Fibroblast of skin of scalp (primary cell): ENCODE data around the gene CHPF.

Experiments
- DNase-seq: peaks from one replicate; pipeline ENCODE4 v3.0.0-alpha.2; 2013

The CHPF gene

DNA sequence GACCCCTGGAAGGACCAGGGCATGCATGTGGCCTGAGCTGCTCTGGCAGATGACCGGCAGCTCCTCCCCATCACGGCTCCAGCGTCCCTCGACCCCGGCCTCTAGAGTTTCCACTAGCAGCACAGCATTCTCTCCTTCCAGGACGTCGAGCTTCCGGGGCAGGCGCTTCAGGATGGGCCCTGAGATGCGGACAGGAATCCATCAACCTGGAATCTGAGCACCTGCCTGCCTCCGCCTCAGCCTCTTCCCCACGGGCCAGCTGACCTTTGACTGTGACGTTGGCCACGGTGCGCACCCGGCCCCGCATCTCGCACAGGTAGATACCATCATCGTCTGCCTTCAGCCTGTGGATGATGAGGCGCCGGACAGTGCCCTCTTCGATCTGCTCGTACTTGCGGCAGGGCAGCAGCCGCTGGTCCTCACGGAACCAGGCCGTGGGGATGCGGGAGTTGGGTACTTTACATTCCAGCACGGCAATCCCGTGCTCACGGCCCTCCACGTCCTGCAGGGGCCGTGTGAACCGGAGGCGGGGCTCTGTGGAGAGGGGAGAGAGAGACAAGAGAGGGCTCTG, 24.3 kb upstream of the CHPF start:
- DNase-seq = no peak

DNA sequence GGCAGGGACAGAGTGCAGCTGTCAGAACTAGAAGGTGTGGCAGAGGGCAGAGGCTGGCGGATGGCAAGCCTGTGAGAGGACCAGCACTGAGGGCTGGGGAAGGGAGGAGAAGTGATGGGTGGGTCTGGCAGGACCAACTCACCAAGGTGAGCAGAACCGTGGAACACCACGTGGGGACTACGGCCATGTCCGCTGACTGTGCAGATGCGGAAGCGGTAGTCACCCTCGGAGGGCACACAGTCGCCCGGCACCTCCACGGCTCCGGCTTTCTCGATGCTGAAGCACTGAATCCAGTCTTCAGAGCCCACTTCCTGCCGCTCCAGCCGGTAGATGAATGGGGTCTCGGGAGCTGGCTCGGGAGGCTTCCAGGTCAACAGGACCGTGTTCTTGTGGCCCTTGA, 23.5 kb upstream of the CHPF start:
- DNase-seq = no peak

DNA sequence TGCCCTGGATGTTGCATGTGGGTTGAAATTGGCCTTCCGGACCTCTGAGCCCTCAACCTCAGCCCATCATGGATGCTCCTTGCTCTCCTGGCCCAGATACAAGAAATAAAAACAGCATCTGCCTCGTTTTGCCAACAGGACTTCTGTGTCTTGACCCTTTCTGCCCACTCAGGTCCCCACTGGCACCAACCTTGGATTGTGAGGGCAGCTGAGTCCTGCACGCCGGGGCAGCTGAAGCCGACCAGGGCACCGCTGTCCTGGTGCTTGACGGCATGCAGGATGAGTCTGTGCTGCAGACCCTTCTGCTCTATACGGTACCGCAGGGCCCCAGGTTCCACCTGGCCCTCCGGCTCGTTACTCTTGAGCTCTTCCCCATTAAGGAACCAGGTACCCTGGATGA, 23.0 kb upstream of the CHPF start:
- no peak for DNase-seq

DNA sequence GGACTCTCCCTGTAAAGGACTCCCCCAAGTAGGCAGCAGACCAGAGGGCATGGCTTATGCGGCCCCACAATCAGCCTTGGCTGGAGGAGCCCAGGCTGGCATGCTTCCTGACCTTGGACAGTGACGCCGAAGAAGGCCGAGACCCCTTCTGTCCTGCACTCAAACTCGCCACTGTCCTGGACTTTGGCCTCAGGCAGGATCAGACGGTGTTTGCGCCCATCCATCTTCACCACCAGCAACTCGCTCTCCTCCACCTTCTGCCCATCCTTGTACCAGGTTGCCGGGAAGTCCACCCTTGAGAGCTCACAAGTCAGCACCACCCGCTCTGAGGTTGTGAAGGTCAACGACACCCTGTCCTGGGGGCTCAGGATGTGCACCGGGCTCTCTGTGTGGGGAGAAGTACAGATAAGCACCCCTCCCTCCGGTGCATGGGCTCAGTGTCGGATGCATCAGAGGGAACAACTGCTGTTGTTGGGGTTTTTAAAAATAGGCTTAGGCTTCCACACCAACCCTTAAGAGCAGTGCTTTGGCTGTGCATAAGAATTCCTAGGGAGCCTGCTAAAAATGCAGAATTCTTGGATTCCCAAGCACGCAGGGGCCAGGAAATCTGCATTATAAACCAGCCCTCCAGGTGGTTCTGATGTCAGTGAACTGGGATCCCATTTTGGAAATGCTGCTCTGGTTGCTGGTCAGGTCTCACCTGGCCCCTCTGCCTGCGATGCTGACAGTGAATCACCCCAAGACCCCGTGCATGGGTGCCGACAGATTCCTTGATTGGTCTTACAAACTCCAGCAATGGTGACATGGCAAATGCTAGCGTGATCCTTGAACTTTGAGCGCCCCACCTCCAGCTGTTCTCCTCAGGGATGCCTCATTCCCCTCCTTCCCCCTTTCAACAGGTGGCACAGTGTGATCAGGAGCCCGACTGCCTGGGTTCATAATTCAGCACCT, 21.8 kb upstream of the CHPF start:
- no peak for DNase-seq

DNA sequence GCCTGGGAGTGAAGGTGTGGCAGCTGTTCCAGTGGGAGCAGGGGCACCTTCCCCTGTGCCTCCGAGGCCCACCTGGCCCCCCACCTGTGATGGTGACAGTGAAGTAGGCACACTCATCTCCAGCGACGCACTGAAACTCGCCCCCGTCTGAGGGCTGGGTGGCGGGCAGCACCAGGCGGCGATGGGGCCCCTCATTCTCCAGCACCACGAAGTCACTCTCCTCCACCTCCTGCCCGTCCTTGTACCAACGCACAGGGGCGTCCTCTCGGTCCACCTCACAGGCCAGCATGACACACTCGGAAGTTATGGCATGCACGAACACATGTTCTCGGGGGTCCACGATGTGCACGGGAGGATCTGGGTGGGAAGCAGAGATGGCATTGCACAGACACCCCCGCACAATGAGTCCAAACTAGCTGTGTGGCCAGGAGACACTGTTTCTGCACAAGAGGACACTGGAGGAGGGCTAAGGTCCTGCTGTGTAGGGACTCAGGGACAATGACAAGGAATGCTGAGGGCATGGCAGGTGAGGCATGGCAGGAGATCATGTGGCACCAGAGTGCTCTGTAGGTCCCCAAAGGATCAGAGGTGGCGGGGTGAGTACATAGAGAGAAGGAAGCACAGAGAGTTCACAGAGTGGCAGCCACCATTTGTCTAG, 19.8 kb upstream of the CHPF start:
- DNase-seq = no peak

DNA sequence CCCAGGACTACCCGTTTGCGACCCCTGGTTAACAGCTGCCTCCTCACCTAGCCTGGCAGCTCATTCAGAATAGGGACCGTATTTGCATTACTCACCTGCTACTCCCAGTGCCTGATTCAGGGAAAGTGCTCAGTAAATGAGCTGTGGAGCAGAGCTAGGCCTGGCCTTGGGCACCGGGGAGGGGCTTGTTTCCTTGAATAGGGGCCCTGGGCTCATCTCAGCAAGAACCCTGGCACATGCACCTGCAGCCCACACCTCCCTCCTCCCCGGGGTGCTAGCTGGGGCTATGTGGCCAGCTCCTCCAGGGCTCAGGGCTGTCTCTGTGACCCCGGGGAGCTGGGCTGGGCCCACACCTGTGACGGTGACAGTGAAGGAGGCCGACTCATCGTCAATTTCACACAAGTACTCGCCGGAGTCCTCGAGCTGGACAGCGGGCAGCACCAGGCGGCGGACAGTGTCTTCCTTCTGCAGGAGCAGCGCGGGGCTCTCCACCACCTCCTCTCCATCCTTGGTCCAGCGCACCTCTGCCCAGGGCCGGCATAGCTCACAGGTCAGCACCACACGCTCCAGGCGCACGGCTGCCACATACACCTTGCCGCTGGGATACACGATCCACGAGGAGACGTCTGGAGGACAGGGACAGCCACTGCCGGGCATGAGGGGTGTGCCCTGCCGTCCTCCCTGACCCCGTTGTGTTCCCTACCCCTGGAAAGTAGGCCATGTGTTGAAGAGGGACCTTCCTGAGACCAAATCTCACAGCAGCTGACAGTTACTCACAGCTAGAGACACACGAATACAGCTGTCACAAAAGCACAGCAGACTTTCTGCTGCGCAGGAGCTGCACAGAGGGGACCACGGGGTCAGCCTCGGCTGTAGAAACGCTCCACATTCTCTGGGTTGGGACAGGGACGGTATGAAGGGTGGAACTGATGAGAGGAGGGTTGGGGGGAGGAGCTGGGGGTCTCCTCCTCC, 18.7 kb upstream of the CHPF start:
- no peak for DNase-seq

DNA sequence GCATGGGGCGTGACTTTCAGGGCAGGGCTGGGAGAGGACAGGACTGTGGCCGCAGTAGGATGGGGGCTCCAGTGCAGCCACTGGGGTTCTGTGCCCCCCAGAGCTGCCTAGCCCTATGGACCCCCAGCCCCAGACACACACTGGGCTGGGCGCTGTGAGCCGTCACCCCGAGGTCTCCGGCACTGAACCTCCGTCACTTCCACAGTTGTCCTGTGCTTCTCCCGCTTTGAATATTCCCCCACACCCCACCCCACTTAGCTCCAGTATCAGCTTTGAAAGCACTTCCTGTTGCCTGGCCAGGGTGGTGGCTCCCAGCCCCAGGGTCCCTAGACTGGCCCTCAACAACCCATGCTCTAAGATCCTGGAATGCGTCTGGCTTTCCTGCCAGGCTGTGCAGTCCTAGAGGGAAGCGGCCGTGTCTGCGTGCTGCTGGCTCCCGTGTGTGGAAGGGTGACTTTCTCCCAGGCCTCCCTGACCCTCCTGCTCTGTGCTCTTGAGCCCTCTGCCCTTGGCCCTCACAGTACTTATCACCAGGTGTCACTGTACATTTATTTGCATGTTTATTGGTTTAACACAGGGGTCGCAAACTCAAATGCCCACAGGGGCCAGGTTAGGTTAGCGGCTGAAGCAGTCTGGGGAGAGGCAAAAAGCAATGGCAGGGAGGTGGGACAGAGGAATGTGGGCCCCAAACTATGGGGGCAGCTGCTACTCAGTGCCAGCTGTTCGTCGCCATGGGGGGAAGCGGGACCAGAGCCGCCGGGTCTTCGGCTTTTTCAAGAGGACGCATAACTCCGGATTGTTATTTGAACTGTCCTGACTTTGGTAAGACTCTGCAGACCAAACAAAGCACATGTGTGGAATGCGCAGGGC, 17.8 kb upstream of the CHPF start:
- no peak for DNase-seq

DNA sequence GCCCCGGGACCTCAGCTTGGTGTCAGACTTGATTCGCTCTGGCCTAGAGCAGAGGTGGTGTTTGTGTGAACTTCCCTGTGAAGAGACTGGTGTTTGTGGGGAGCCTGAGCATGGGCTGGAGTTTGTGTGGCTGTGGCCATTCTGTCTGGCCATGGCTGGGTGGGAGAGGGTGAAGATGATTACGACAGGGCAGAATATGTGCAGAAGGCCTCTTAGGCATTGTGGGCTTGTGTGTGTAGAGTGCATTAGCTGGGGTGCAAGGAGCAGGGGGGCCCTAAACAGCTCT, 17.2 kb upstream of the CHPF start:
- DNase-seq = no peak

DNA sequence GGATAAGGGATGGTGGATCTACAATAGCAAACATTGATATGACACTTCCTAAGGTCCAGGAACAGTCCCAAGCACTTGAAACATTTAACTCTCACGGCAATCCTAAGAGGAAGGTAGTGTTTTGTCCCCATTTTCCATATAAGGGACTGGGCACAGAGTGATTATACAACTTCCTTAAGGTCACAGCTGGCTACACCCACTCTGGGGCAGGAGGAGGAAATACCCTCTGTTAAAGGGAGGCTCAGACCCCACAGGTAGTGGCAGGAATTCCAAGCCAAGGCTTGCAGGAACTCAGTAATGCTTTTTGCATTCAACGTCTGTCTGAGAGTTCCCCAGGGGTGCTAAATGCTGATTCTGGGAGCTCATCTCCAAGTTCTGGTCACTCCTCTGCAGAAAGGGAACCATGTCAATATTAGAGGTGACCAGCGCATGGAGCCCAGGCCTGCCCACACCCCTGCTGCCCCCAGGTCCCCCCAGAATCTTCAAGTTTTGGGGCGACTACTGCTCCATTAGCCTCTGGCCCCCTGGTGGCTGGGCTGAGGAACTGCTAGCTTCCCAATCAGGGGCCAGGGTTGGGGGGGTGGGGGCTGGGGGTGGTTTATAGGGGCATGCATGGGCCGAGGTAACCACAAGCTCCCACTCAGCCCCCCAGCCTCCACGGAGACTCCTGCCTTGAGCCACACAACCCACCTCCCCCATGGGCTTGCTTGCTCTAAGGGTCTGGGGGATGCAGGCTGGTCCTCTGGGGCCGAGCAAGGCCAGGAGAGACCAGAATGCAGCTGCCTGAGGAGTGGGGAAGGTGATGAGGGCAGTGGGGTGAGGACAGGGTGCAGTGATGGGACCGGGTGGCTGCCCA, 16.7 kb upstream of the CHPF start:
- DNase-seq = no peak

DNA sequence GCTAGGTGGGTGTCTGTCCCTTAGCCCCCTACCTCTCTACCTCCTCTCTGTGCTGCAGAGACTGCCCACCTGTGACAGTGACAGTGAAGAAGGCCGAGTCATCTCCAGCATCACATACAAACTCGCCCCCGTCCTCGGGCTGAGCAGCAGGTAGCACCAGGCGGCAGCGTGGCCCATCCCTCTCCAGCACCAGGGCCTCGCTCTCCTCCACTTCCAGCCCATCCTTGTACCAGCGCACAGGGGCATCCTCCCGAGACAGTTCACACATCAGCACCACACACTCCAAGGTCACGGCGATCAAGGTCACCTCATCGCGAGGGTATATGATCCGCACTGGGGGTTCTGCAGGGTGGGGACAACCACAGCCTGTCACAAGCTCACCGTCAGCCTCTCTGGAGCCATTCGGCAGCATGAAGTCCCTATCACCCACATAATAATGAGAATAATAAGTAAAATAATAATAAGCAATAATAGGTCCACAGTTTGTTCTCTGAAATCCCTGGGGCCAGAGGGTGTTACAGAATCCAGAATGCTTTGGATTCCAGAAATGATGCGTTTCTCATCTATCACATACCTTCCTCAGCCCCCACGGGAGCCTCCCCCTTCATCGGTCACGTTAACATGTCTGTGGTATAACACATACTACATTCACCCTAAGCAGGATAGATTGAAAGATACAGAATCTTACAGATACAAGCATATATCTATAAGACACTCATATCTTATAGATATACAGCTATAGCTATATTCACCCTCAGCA, 15.7 kb upstream of the CHPF start:
- DNase-seq = peak; percentile 57

DNA sequence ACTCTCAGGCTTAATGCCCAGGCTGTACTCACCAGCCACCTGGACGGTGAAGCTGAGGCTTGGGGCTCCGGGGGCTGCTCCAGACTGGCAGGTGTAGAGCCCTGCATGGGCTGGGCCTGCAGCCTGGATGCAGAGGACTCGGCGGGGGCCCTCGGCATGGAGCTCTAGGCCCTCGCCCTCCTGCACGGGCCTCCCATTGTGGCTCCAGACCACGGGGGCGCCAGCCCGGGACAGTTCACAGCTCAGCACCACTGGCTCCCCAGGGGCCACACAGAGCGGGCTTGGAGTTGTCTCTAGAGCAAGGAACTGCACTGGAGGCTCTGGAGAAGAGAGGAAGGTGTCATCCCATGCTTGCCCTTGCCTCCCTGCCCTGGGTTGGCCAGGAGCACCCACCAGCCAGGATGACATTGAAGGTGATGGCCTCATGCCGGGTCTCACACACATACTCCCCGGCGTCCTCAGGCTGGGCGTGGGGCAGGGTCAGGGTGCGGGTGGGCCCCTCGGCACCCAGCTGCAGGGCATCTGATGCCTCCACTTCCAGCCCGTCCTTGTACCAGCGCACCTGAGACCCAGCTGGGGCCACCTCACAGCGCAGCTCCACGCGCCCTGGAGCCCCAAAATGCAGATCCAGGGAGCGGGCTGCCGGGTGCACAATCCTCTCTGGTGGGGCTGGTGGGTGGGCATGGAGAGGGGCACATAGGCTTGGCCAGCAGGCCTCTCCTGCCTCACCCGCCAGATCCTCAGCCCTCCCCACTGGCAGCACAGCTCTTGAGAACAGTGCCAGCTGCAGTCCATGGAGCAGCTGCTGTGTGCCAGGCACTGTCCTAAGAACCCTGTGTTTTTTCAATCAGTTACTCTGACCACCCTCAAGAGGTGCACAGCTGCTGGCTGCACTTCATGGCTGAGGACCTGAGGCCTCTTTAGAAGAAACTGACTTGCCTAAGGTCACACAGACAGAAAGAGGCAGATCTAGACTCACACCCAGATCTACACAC, 14.5 kb upstream of the CHPF start:
- no peak for DNase-seq

DNA sequence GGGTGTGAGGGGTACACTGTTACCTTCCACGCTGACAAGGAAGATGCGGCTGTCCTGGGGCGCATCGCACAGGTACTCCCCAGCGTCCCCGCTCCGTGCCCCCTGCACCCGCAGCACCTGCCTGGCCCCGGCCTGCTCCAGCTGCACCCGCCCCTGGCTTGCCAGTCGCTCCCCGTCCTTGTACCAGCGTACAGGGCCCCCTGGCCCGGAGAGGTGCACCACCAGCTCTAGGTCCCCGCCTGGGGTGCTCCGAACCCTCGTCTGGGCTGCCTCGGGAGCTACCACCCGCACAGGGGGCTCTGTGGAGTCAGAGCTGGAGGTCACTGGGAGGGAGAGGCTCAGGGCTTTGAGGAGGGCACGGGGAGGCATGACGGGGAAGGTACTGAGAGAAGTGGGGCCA, 13.7 kb upstream of the CHPF start:
- no peak for DNase-seq

DNA sequence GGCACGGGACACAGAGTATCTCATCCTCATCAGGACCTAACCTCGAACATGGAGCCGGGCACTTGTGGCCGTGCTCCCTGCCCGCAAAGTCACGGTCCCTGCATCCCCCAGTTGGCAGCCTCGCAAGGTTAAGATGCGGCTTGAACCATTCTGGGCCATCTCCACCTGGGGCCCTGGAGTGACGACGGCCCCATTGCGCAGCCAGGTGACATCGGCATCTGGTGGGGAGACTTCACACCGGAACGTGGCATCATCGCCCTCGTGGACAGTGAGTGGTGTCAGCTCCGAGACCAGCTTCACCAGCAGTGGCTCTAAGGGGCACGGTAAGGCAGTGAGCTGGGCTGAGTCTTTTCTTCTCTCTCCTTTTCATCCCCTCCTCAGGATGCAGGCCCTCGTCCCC, 12.8 kb upstream of the CHPF start:
- no peak for DNase-seq

DNA sequence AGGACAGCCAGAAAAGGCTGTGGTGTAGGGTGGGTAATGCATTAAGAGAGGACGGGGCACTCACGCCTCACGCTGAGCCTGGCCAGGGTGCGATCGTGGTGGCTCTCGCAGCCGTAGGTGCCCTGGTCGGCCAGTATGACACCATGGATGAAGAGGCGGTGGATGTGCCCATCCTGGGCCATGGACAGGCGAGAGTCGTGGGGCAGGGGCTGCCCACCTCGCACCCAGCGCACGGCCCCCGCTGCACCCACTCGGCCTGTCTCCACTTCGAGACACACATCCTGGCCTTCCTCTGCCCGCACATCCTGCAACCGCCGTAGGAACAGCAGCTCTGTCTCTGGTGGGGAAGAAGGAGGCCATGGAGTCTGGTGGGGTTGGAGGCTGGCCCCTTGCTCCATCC, 12.3 kb upstream of the CHPF start:
- DNase-seq = no peak

DNA sequence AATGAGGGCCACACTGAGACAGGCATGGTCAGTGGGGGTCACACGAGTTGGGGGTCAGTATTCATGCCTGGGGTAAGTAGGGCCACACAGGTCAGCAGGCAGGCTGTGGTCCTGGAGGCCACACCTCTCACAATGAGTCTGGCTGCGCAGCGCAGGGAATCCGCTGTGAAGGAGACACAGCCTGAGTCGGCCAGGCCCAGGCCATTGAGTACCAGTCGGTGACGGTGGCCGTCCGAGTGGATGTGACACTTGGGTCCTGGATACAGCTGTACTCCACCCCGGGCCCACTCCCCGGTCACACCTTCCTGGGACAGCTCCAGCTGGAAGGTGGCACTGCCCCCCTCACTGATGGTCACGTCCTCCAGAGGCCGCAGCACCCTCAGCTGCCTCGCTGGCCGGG, 10.7 kb upstream of the CHPF start:
- DNase-seq = no peak

DNA sequence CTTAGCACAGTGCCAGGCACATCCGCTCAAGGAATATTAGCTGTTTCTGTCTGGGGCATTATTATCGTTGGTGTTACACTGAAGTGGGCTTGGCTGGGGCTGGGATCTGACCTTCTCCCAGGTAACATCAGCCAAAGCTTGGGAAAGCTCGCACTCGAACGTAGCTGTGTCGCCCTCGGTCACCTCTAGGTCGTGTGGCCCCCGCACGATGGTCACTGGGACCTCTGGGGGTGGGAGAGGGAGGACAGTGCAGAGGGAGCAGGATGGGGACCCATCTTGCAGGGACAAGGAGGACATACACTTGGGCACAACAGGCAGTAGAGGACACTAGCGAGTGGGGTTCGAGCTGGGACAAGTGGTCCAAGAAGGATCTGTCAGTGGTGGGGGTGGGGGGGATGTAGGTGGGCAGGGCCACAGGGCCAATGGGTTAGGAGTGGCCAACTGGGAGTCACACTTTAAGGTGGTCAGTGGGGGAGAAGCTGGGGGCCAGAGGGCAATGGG, 9.9 kb upstream of the CHPF start:
- DNase-seq = no peak

DNA sequence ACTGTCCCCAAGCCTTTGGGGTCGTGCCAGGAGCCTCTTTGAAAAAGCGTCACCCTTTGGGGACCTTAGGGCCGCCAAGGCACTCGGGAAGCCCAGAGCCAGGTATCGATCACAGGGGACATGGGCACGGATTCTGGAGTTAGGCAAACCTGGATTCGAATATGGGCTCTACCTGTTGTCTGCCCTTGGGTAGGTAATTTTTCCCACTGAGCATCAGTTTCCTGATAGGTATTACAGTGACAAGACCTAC, 9.5 kb upstream of the CHPF start:
- no peak for DNase-seq

DNA sequence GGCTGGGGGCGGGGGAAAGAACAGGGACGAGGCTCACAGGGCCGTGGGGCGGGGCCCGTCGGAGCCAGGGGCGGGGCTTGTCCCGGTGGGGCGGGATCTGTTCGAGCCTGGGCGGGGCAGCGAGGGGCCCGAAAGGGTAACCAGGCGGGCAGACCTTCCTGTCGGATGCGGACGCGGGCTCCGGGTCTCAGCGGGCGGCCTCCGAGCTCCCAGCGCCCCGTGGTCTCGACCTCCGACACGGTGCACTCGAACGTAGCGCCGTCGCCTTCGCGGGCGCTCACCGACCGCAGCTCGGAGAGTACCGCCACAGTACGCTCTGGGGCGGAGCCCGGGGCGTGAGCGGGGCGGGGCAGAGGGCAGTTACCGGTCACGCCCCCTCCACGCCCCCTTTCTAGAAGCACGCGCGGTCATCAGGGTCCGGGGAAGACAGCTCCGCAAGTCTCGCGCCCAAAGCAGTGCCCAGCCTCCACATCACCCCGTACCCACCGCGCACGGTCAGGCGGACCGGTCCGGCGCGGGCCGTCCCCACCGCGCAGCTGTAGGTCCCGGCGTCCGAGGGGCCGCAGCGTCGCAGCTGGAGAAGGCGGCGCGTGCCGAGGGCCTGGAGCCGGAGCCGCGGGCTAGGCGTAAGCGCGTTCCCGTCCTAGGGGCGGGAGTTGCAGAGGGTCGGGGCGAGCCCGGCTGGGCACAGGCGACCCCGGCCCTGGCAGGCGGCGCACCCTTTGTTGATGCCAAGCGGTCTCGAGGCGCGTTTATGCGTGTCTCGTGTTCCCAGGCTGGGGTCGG, 9.0 kb upstream of the CHPF start:
- peak; percentile 78 for DNase-seq
